Measurements from ENCODE around the gene TDP2. TPM values are rescaled to one million over a fixed set of nuclear protein-coding genes. Genes with fewer than 3 reads are reported as not detected.

The TDP2 gene
- polyA plus RNA-seq, 4 donors: 76.2 to 419 (median 293) TPM

DNA sequence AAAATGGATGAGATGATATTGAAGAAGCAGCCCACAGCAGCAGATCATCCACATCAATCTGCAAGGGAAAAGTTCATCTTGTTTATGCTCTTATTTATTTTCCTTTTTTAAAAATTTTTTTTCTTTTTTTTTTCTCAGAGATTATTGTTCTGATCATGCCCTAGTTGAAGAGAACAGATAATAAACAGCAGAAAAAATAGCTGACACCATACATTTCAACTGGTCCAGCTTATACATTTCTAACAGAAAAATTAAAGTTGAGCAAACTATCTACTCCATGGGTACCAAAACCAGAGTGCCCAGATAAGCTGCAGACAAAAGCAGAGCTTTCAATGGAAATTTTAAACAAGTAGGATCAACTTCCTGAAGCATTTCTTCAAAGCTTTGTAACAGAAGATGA, 30.0 kb downstream of the TDP2 start:
- DNase-seq: no peak
- Histone ChIP-seq H3K27me3 (ENCODE audit: control insufficient read depth in 3 of 3, insufficient read depth in 3 of 3, low read length in 3 of 3) (no peaks in the 10 kb centered on the region), H3K4me1 (ENCODE audit: control insufficient read depth in 3 of 3, insufficient read depth in 2 of 3, low read depth in 1 of 3, low read length in 2 of 3) (no peaks in the 10 kb centered on the region), H3K4me3 (ENCODE audit: low read depth in 1 of 3, low read length in 3 of 3) (no peak overlapping the region), H3K9me3 (ENCODE audit: control insufficient read depth in 2 of 2, insufficient read depth in 1 of 2, low read depth in 1 of 2, low read length in 1 of 2) (peaks cover 0 to 5% of the 10 kb centered on the region in 2 donors), H3K27ac (ENCODE audit: low read depth in 1 of 3, low read length in 2 of 3) (no peak overlapping the region), H3K36me3 (ENCODE audit: control insufficient read depth in 3 of 3, insufficient read depth in 2 of 3, low read depth in 1 of 3, low read length in 3 of 3) (no peaks in the 10 kb centered on the region)
- FAIRE-seq: no peak

DNA sequence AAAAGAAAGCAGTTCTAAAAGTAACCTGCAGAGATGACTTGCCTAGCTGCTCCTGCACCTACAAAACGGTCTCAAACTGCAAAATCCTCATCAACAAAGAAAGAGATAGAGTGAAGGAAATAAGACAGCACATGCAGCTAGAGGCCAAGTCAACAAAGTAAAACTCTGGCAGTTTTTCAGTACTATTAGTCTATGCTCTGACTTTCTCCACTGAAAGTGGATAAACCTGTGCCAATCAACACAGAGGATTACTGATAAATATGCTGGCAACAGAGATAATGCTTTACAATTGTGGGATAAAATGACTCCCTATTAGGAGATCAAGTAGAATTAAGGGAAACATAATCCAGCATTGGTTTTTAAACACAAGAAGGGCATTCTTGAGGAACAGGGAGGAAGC, 34.1 kb downstream of the TDP2 start:
- WGBS, 3 donors: 9 to 29% (median 13%) methylated on average over 1 of the region's 1 CpG
- no peaks in the 10 kb centered on the region for H3K4me1 ChIP-seq (ENCODE audit: control insufficient read depth in 3 of 3, insufficient read depth in 2 of 3, low read depth in 1 of 3, low read length in 2 of 3)
- no peak overlapping the region for H3K27ac ChIP-seq (ENCODE audit: low read depth in 1 of 3, low read length in 2 of 3)
- H3K27me3 ChIP-seq (ENCODE audit: control insufficient read depth in 3 of 3, insufficient read depth in 3 of 3, low read length in 3 of 3): no peaks in the 10 kb centered on the region
- no peak for DNase-seq
- no peaks in the 10 kb centered on the region for H3K36me3 ChIP-seq (ENCODE audit: control insufficient read depth in 3 of 3, insufficient read depth in 2 of 3, low read depth in 1 of 3, low read length in 3 of 3)
- no peak for FAIRE-seq
- peaks cover 0 to 3% of the 10 kb centered on the region in 2 donors for H3K9me3 ChIP-seq (ENCODE audit: control insufficient read depth in 2 of 2, insufficient read depth in 1 of 2, low read depth in 1 of 2, low read length in 1 of 2)
- H3K4me3 ChIP-seq (ENCODE audit: low read depth in 1 of 3, low read length in 3 of 3): no peak overlapping the region

DNA sequence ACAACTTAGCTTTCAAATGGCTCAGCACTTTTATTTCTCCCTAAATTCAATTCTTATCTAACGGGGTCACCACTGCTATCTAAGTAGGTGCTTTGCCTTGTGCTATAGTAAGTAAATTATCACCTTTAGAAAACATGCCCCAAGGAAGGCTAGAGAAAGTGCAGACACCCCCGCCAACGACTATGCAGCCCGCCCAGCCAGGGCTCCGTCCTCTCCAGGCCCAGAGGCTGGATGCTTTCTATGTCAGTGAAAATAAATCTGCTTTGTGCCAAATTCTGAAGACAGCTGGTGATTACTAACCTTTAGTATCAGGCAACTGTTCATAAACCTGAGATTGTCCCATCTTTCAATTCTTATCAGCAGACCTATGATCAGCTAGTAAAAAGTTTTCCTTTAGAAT, 35.0 kb downstream of the TDP2 start:
- WGBS, 3 donors: 59 to 70% (median 66%) methylated on average over 5 of the region's 5 CpGs
- H3K27ac ChIP-seq (ENCODE audit: low read depth in 1 of 3, low read length in 2 of 3): no peak overlapping the region
- no peaks in the 10 kb centered on the region for H3K4me1 ChIP-seq (ENCODE audit: control insufficient read depth in 3 of 3, insufficient read depth in 2 of 3, low read depth in 1 of 3, low read length in 2 of 3)
- H3K27me3 ChIP-seq (ENCODE audit: control insufficient read depth in 3 of 3, insufficient read depth in 3 of 3, low read length in 3 of 3): no peaks in the 10 kb centered on the region
- no peaks in the 10 kb centered on the region for H3K36me3 ChIP-seq (ENCODE audit: control insufficient read depth in 3 of 3, insufficient read depth in 2 of 3, low read depth in 1 of 3, low read length in 3 of 3)
- DNase-seq (no peak), FAIRE-seq (no peak)
- no peak overlapping the region for H3K4me3 ChIP-seq (ENCODE audit: low read depth in 1 of 3, low read length in 3 of 3)
- H3K9me3 ChIP-seq (ENCODE audit: control insufficient read depth in 2 of 2, insufficient read depth in 1 of 2, low read depth in 1 of 2, low read length in 1 of 2): peaks cover 0 to 3% of the 10 kb centered on the region in 2 donors

DNA sequence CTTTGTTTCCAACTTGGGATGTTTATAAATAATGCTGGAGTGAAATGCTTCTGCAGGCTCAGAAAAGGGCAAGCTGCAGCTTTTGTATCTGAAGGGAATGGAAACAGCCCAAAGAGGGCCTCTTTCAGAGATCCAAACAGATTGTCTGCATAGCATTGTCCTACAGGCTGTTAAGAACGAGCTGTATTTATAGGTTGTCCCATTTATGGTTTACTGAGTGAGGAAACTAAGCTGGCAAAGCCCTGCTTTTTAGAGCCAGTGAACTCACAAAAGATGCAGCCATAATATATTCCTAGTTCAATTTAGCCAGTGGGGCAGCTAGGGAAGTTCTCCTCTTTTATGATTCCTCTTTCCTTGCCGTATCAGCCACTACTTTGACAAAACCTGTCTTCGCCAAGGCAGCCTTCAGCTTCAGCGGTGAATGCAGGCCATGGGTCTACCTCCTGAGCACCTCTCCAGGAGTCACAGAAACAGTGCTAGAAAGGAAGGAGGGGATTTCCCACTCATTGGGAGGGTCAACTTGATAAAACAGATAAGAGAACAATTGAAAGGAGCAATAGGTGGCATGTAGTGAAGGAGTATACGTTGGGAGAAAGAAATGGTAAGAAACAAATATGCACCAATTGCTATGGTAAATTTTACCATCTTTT, 35.7 kb downstream of the TDP2 start:
- Histone ChIP-seq H3K4me3 (ENCODE audit: low read depth in 1 of 3, low read length in 3 of 3) (no peak overlapping the region), H3K27me3 (ENCODE audit: control insufficient read depth in 3 of 3, insufficient read depth in 3 of 3, low read length in 3 of 3) (no peaks in the 10 kb centered on the region), H3K9me3 (ENCODE audit: control insufficient read depth in 2 of 2, insufficient read depth in 1 of 2, low read depth in 1 of 2, low read length in 1 of 2) (peaks cover 0 to 3% of the 10 kb centered on the region in 2 donors), H3K36me3 (ENCODE audit: control insufficient read depth in 3 of 3, insufficient read depth in 2 of 3, low read depth in 1 of 3, low read length in 3 of 3) (no peaks in the 10 kb centered on the region), H3K27ac (ENCODE audit: low read depth in 1 of 3, low read length in 2 of 3) (no peak overlapping the region), H3K4me1 (ENCODE audit: control insufficient read depth in 3 of 3, insufficient read depth in 2 of 3, low read depth in 1 of 3, low read length in 2 of 3) (no peaks in the 10 kb centered on the region)
- no peak for FAIRE-seq
- 68 to 83% (median 79%) methylated on average over 5 of the region's 5 CpGs for WGBS, 3 donors
- no peak for DNase-seq

DNA sequence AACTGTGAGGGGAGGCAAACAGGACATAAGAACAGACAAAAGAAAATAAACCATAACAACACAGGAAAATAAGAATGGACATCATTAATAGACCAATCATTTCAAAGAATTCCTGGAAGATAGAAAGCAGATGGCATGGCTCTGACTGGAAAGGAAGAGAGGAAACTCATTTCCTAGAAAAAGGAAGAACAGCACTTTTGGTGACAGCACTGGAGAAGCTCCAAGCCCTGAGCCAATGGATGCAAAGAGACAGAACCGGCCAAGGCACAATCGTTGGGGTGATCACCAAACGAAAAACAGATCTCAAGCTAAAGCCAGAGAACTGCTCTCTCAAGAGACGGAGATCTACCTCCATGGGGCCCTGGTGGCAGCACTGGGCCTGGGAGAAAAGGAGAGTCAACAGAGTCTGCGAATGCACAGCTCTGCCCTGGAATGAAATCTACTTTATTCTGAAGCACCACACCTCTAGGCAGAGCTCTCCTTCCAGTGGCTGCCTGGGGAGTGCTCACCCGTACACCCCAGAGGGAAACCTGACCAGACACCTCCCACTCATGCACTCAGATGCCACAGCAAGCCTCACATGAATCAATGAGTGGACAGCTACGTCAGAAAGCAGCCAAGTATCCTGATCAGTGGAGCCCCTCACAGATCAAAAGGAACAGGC, 44.9 kb downstream of the TDP2 start:
- FAIRE-seq (no peak), DNase-seq (no peak)
- Histone ChIP-seq H3K4me1 (ENCODE audit: control insufficient read depth in 3 of 3, insufficient read depth in 2 of 3, low read depth in 1 of 3, low read length in 2 of 3) (no peaks in the 10 kb centered on the region), H3K36me3 (ENCODE audit: control insufficient read depth in 3 of 3, insufficient read depth in 2 of 3, low read depth in 1 of 3, low read length in 3 of 3) (no peaks in the 10 kb centered on the region), H3K27me3 (ENCODE audit: control insufficient read depth in 3 of 3, insufficient read depth in 3 of 3, low read length in 3 of 3) (no peaks in the 10 kb centered on the region), H3K4me3 (ENCODE audit: low read depth in 1 of 3, low read length in 3 of 3) (no peak overlapping the region), H3K9me3 (ENCODE audit: control insufficient read depth in 2 of 2, insufficient read depth in 1 of 2, low read depth in 1 of 2, low read length in 1 of 2) (no peaks in the 10 kb centered on the region), H3K27ac (ENCODE audit: low read depth in 1 of 3, low read length in 2 of 3) (no peak overlapping the region)
- WGBS, 3 donors: 74 to 84% (median 82%) methylated on average over 7 of the region's 7 CpGs

DNA sequence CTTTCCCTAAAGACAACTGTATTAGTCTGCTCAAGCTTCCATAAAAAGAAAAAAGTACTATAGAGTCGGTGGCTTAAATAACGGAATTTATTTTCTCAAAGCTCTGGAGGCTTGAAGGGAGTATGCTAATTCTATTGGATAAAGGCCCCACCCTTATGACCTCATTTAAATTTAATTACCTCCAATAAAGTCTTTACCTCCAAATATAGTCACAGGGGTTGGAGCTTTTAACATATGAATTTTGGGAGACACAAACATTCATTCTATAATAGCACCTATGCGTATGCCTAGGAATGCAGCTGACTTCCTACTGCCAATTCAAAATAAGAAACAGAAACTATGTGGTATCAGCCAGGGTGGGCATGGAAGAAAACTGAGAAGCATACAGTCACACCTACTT, 46.1 kb downstream of the TDP2 start:
- 95 to 100% (median 96%) methylated on average over 3 of the region's 3 CpGs for WGBS, 3 donors
- DNase-seq: no peak

DNA sequence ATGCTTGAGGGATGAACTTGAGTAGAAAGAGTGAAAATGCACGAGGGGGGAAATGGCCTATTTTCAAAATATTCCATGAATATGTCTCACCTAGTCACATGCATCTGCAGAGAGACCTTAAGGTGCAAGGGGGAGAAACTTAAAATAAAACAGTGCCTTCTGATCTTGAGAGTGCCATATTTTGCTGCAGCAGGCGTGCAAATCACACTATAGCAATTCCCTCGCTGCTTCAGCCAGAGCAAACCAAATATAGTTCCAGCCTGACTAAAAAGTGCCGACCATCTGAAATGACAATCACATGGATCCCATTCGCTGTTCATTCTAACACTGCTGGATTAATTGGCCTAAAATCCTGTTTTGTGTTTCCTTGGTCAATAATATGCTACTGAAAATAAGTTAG, 47.0 kb downstream of the TDP2 start:
- H3K36me3 ChIP-seq (ENCODE audit: control insufficient read depth in 3 of 3, insufficient read depth in 2 of 3, low read depth in 1 of 3, low read length in 3 of 3): no peaks in the 10 kb centered on the region
- no peaks in the 10 kb centered on the region for H3K9me3 ChIP-seq (ENCODE audit: control insufficient read depth in 2 of 2, insufficient read depth in 1 of 2, low read depth in 1 of 2, low read length in 1 of 2)
- WGBS, 3 donors: 89 to 95% (median 92%) methylated on average over 5 of the region's 5 CpGs
- FAIRE-seq (no peak), DNase-seq (no peak)
- H3K4me1 ChIP-seq (ENCODE audit: control insufficient read depth in 3 of 3, insufficient read depth in 2 of 3, low read depth in 1 of 3, low read length in 2 of 3): no peaks in the 10 kb centered on the region
- H3K27me3 ChIP-seq (ENCODE audit: control insufficient read depth in 3 of 3, insufficient read depth in 3 of 3, low read length in 3 of 3): no peaks in the 10 kb centered on the region
- no peak overlapping the region for H3K27ac ChIP-seq (ENCODE audit: low read depth in 1 of 3, low read length in 2 of 3)
- H3K4me3 ChIP-seq (ENCODE audit: low read depth in 1 of 3, low read length in 3 of 3): no peak overlapping the region

More for the DNA sequence above, 46.1 kb downstream of the TDP2 start:
- H3K27ac ChIP-seq (ENCODE audit: low read depth in 1 of 3, low read length in 2 of 3): no peak overlapping the region
- no peak for FAIRE-seq
- no peaks in the 10 kb centered on the region for H3K27me3 ChIP-seq (ENCODE audit: control insufficient read depth in 3 of 3, insufficient read depth in 3 of 3, low read length in 3 of 3)
- H3K36me3 ChIP-seq (ENCODE audit: control insufficient read depth in 3 of 3, insufficient read depth in 2 of 3, low read depth in 1 of 3, low read length in 3 of 3): no peaks in the 10 kb centered on the region
- no peaks in the 10 kb centered on the region for H3K4me1 ChIP-seq (ENCODE audit: control insufficient read depth in 3 of 3, insufficient read depth in 2 of 3, low read depth in 1 of 3, low read length in 2 of 3)
- H3K4me3 ChIP-seq (ENCODE audit: low read depth in 1 of 3, low read length in 3 of 3): no peak overlapping the region
- no peaks in the 10 kb centered on the region for H3K9me3 ChIP-seq (ENCODE audit: control insufficient read depth in 2 of 2, insufficient read depth in 1 of 2, low read depth in 1 of 2, low read length in 1 of 2)

DNA sequence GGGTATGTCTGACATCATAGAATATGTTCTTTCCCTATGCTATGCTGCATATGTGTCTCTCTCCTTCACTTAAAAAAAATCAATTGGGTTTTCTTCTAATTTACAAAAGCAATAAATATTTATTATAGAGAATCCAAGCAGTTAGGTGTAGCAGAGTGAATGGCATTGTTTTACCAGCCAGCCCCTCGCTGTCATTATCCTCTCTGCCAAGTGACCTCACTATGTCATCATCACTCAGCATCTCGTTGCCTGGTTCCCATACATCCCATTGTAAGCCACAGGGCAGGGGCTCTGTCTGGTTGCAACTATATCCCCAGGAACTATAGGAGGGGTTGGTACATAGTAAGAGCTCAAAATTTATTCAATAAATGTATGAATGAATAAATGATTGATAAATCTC, 52.1 kb downstream of the TDP2 start:
- Histone ChIP-seq H3K4me1 (ENCODE audit: control insufficient read depth in 3 of 3, insufficient read depth in 2 of 3, low read depth in 1 of 3, low read length in 2 of 3) (no peaks in the 10 kb centered on the region), H3K27ac (ENCODE audit: low read depth in 1 of 3, low read length in 2 of 3) (no peak overlapping the region), H3K27me3 (ENCODE audit: control insufficient read depth in 3 of 3, insufficient read depth in 3 of 3, low read length in 3 of 3) (no peaks in the 10 kb centered on the region), H3K9me3 (ENCODE audit: control insufficient read depth in 2 of 2, insufficient read depth in 1 of 2, low read depth in 1 of 2, low read length in 1 of 2) (no peaks in the 10 kb centered on the region), H3K36me3 (ENCODE audit: control insufficient read depth in 3 of 3, insufficient read depth in 2 of 3, low read depth in 1 of 3, low read length in 3 of 3) (no peaks in the 10 kb centered on the region), H3K4me3 (ENCODE audit: low read depth in 1 of 3, low read length in 3 of 3) (no peak overlapping the region)
- FAIRE-seq (no peak), DNase-seq (no peak)
- 42 to 54% (median 45%) methylated on average over 2 of the region's 2 CpGs for WGBS, 3 donors

DNA sequence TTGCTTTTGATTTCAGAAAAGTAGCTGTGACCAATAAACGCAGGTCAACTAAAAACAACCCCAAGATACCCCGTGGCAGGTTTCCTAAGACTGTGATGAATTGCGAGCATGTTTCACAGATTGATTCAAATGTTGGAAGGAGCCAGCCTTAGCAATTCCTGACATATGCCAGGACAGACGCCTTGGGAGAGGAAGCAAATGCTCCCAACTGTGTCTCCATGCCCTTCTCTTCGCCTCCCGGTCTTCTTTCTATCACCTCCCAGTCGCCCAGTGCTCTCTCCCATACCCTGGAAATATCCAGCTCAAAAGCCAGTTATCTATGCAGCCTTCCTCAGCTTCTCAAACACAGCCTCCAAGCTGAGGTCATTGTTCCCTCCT, 52.7 kb downstream of the TDP2 start:
- FAIRE-seq: no peak
- WGBS, 3 donors: 71 to 76% (median 73%) methylated on average over 7 of the region's 7 CpGs
- Histone ChIP-seq H3K27me3 (ENCODE audit: control insufficient read depth in 3 of 3, insufficient read depth in 3 of 3, low read length in 3 of 3) (no peaks in the 10 kb centered on the region), H3K36me3 (ENCODE audit: control insufficient read depth in 3 of 3, insufficient read depth in 2 of 3, low read depth in 1 of 3, low read length in 3 of 3) (no peaks in the 10 kb centered on the region), H3K4me3 (ENCODE audit: low read depth in 1 of 3, low read length in 3 of 3) (no peak overlapping the region), H3K4me1 (ENCODE audit: control insufficient read depth in 3 of 3, insufficient read depth in 2 of 3, low read depth in 1 of 3, low read length in 2 of 3) (no peaks in the 10 kb centered on the region), H3K27ac (ENCODE audit: low read depth in 1 of 3, low read length in 2 of 3) (no peak overlapping the region), H3K9me3 (ENCODE audit: control insufficient read depth in 2 of 2, insufficient read depth in 1 of 2, low read depth in 1 of 2, low read length in 1 of 2) (no peaks in the 10 kb centered on the region)
- no peak for DNase-seq

Measured in small intestine (tissue), 7 donors.